GM19023 (cell line): ENCODE data around the gene AUTS2.

Experiments used
- ATAC-seq: cut with Tn5 transposase; IDR thresholded peaks from one replicate; pipeline ENCODE4 v1.9.1; 2021; ENCODE audit warnings: mild to moderate bottlenecking, moderate library complexity; ENCODE audit not compliant: unreplicated experiment

AUTS2 gene

DNA sequence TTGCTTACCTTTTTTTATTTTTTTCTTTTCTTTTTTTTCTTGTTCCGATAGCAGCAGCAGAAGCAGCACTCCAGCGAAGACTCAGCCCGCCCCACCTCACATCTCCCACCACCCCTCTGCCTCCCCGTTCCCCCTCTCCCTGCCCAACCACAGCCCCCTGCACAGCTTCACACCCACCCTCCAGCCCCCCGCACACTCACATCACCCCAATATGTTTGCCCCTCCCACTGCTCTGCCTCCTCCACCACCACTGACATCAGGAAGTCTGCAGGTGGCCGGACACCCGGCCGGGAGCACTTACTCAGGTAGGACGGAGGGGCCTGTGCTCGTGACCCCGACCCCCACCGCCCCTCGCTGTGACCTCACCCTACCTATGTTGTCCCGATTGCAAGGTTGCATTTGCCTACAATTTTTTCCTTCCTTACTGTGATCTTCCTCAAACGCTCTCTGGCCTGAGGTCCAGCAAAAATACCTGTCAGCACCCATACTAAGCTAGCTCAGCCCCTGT lies 1166.5 kb downstream of the AUTS2 start:
- ATAC-seq = no peak

DNA sequence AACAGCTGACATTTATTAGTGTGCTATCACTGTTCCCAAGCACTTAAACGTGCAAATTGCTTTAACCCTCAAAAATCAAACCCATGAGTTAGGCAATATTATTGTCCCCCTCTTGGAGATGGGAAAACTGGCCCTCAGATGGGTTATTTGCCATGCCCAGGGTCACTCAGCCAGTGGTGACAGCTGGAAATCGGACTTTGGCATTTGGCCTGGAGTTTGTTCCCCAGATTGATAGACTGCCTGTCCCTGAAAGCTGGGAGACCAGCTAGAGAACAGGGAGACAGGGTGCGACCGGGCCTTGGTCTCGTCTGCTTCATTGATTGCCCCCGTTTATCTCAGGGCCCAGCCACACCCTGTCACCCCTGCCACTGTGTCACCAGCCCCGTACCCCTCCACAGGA lies 1167.4 kb downstream of the AUTS2 start:
- ATAC-seq = no peak

DNA sequence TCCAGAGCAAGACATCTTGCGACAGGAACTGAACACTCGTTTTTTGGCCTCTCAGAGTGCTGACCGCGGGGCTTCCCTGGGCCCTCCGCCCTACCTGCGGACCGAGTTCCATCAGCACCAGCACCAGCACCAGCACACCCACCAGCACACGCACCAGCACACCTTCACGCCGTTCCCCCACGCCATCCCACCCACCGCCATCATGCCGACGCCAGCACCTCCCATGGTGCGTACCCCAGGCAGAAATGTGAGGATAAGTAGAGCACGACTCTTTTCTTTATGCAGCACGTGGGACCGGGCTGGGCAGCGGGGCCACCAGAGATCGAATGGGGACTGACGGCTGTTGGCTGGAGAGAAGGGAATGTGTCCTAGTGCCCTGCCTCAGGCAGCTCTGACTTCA lies 1167.8 kb downstream of the AUTS2 start:
- ATAC-seq = no peak

DNA sequence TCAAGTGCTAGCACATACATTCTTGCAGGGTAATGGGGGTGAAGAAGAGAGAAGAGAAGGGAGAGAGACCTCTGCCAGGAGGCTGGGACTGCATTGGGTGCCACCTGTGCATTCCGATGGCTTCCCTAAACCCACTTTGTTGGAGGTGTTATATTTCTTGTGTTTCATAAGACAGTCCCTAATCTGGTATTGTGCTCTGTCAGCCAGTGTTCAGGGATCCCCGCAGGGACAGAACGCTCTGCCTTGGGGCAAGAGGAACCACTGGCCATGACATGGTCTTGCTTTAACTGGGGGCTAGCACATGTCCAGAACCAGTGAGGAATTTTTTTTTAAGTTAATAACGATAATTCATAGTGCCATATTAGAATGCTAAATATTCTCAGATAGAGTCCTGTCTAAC lies 1168.4 kb downstream of the AUTS2 start:
- ATAC-seq = no peak

DNA sequence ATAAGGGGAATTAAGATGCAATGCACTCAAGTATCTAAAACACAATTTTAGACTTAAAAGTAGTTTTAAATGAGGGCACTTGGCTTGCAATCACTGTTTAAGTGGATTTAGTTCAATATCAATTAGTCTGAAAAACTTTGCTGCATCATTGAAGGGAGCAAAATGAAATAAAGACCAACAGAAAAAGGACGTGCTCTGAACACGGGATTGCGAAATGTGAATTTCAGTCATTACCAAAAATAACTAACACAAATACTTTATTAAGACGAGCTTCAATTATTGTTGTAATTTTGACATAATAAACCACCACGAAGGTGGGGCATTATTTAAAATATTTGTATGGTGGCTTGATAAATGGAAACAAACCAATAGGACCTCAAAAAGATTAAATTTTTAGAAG lies 1171.9 kb downstream of the AUTS2 start:
- ATAC-seq = no peak

DNA sequence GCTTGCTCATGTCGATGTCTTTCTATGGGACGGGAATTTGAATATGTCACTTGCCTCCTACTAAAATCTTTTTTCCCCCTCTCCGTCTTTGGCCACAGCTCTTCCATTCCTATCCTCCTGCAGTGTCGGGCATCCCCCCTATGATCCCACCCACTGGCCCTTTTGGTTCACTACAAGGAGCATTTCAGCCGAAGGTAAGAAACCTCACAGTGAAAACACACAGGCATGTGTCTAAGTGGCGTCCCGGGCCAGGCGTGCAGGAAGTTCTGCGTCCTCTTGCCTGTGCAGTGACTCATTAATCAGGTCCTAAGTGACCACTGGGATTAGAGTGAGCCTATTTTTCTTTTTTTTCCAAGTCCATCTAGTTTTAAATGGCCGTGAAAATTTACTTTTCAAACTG lies 1173.2 kb downstream of the AUTS2 start:
- no peak for ATAC-seq

DNA sequence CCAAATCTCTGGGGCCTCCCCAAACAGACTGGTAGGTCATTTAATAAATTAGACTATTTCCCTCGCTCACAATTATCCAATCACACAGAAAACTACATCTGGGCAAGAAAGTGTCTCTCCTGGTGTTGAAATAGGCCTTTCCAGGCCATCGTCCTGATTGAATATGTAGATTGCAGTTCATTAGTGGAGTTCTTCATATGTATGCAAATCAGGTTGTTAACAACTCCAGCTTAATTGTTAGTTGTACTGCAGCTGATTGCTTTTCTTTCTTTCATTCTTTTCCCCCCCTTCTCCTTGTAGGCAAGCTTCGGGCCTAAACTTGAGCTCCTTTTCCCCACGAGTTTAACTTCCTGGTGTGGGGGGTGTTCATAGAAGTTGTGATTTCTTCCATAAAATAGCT lies 1174.6 kb downstream of the AUTS2 start:
- ATAC-seq = no peak

DNA sequence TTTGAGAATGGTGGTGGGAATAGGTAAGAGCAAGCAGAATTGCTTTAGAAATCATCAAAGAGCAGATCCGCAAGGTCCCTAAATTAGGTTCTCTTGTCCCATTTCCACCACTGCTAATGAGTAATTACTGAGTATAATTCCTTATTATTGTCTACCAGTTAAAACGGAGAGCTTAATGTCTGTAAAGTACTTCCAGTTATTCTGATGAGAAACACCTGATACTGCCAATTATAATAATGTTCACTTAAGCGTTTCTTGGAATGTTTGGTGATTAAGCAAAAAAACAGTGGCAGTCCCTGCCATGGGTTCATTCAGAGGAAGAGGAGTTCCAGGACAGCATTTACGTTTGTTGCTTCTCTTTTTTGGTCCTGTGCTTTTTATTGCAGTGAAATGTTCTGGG lies 1175.1 kb downstream of the AUTS2 start:
- ATAC-seq = no peak

DNA sequence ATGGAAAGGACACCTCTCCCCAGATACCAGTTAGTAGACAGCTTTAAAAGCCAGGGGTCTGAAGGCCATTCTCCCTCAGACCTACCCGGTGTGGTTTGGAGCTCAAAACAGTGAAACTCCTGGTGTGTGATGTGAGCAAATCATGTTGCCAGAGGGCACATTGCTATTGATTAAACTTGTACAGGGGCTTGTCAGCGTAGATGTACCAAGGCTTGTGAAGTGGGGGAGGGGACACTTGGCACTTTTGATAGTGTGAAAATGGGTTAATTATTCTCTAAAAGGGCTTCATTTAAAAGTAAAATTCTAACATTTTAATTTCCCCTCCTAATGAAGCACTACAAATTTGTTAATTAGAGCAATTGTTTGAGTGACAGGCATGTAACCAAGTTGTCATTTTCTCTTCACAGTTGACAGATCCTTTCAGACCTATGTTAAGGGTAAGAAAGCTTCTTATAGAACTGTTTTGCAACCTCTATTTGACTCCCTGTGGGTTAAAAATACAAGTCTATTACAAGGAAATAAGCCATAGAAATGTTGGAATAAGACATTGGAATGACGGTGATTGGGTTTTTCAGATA lies 1176.8 kb downstream of the AUTS2 start:
- no peak for ATAC-seq

DNA sequence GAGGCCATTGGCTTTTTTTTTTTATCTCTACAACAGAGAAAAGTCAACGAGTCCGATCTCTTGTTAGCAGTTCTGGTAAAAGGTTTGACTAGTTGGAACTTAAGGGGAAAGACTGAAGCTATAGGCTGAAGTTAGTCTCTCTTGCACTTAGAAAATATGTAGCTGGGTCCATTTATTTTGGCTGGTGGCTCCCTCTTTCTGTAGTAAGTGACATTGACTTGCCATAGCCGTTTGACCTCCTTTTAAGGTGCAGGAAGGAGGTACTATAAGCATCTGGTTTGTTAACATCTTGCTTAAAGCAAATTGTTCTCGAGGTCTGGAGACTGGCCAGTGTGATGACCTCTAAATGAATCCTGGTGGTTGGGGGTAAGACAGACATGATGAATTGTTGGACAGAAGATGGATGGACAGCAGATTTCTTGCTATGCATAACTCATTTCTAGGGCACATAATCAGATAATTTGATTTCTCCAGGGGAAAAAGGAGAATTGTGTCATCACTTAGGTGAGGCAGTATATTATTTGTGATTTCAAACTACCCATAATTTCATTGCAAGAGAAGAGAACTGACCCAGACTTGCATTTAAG lies 1177.4 kb downstream of the AUTS2 start:
- no peak for ATAC-seq

DNA sequence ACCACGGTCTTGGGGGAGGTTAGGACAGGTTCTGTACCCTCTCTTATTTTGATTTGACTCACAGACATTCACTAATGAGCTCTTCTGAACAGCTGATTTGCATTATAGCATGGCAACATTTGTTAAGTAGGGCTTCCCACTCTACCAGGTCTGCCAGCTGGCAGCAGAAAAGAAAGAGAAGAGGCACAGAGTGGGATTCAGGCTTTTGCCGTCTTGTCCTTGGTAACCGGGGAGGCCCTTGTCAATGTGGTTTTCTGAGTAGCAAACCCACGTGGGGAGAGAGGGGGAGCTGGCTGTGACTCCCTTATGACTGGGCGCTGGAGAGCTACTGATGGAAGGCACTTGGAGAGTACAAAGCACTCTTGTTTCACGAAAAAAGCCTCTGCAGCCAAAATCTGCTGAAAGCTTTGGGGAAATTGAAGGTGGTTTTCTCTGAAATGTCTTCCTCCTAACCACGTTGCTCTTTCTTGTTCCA lies 1178.4 kb downstream of the AUTS2 start:
- ATAC-seq = peak; percentile 68

DNA sequence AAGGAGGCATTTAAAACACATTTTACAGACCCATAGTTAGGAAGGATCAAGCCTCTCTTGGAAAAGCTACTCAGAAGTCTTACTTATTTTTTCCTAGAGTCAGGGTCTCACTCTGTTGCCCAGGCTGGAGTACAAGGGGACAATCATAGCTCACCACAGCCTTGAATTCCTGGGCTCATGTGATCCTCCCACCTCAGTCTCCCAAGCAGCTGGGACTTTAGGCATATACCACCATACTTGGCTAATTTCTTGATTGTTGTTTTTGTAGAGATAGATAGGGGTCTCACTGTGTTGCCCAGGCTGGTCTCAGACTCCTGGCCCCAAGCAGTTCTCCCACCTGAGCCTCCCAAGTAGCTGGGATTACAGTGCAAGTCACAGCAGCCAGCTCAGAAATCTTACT lies 1179.0 kb downstream of the AUTS2 start:
- no peak for ATAC-seq

DNA sequence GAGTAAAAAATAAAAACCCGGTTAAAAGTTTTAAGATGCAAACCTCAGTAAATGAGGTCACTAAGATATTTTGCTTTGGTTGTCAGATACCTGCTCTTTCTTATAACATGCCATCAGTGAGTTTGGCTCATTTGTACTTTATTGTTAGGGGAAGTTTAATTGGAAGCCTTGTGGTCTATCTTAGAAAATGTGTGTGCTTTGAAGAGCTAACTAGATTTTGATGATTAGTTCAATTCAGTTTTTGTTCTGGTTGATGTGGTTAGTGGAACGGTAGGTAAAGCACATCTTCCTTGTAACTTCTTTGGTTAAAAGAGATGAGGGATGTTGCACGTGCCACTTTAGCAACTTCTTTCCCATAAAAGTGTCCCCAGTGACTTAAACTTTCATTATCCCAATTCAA lies 1180.3 kb downstream of the AUTS2 start:
- ATAC-seq = no peak

DNA sequence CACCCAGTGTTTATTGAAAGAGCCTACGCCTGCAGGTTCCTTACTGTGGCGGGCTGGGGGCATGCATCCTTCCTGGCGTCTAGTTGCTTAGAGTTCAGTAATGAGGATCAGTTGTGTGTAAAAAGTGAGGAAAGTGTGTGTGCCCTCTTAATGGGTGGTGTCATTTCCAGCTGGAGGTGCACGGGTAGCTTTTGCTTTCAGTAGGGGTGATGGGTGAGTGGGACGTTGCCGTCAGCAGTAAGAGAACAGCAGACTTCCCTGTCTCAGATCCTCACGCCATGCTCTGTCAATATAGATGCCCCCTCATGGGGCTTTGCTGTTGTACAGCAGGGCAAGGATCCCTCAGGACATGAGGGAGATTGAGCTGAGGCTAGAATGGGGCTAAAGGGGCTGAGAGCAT lies 1181.0 kb downstream of the AUTS2 start:
- no peak for ATAC-seq

DNA sequence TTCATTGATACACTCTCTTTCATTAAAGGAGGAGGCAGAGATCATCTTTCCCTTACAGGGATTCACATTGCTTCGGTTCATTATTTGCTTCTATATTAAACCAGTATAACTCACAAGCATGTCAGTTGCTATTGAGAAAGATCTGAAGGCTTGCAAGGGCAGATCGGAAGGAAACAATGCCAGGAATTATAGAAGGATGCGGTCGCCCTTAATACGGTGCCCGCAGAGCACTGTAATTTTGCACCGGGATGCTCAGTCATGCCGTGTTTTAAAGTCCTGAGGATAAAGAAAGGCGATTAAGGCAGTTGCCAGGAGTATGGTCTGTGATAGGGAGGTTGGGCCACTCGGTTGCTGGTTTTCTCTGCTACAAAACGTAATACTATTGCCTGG lies 1183.6 kb downstream of the AUTS2 start:
- ATAC-seq = no peak

DNA sequence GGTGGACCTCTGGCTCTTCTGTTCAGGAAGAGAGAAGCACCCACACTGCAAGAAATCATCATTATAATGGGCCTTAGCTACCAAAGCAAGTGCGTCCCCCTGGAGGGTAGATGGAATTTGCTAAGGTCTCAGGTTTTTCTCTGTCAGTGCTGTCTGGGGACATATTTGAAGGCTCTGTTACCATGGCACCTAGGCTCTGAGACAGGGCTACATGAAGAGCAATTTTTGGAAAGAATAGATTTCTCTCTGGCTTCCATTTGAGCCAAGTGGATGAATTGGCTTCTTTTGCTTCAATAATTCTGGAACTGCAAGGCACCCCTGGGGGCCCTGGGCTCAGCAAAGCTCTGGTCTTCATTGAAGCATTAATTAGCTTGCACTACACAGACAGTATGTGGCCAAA lies 1184.5 kb downstream of the AUTS2 start:
- no peak for ATAC-seq

DNA sequence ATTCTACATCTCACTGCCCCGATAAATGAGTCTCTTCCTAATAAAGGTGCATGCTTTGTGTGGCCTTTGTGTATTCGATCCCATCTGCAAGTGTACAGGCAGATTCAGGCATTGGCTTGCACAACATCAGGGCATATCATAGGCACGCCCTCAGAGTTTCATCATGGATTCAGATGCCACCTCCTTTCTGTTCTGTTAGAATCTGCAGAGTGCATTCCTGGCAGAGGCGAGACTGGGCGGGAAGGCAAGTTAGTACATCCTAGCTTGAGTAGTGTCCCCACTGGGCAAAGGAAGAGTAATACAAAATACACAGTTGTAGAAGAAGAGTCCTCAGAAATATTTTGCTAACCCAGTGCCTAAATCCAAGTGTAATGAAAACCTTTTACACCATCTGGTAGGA lies 1187.2 kb downstream of the AUTS2 start:
- ATAC-seq = no peak

DNA sequence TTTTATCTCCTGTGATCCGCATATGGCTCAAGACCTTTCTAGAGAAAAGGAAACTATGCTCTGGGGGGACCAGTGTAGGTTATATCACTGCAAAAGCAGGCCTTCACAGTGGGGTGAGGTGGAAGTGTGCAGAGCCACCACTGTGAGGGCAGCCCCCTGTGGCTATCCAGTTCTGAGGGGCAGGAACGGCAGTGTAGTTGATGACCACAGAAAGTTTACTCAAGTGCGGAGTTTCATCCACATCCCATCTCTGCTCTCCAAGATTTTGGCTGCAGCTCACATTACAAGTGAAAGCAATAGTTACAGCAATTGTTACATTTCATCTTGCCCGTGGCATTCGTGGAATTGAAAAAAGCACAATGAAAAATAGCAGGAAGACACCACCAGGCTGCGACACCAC lies 1187.8 kb downstream of the AUTS2 start:
- ATAC-seq = no peak

DNA sequence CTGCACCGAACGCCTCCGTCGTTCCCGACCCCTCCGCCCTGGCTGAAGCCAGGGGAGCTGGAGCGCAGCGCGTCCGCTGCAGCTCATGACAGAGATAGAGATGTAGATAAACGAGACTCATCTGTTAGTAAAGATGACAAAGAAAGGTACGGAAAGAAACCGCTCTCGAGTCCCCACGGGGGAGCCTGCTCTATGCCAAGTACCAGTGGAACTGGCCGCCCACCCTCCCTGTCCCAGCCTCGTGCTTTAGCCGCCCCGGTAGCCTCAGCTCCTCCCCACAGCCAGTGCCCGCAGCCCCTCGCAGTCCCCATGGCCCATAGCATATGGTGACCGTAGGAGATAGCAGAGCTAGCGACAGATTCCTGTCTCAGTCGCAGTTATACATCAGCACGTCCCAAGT lies 1189.0 kb downstream of the AUTS2 start:
- ATAC-seq = no peak

DNA sequence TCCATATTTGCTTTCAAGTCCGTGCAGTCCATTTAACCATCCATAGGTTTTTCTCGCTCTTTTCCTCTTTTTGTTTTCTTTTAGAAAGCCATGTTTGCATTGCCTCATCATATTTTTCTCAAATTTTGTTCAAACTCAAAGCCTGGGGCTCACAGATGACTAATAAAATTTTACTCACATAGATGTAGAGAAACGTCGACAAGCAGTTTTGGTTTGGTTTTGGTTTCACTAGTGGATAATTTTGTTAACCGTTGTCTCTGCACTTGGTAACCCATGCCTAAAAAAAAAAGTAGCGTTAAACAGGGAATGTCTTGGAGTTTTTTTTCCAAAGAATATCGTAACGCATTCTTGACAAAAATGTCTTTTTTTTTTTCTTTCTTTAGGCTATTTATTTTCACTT lies 1189.5 kb downstream of the AUTS2 start:
- no peak for ATAC-seq

DNA sequence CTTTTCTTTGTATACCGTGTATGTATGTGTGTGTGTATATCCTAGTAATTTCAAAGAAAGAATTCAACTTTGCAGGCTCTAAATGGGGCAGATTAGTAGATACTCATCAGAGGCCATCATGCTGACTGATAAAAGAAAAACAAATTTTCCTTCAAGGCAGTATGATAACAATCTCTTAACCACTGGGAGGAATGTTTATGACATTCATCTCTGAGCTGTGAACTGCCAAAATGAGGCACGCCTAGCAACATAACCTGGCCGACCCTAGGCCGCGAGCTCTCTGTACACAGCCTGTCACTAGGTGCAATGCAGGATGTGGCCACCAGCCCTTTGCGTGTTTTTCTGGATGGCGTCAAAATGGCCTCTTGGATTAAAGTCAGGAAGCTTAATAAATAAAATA lies 1190.0 kb downstream of the AUTS2 start:
- ATAC-seq = no peak

DNA sequence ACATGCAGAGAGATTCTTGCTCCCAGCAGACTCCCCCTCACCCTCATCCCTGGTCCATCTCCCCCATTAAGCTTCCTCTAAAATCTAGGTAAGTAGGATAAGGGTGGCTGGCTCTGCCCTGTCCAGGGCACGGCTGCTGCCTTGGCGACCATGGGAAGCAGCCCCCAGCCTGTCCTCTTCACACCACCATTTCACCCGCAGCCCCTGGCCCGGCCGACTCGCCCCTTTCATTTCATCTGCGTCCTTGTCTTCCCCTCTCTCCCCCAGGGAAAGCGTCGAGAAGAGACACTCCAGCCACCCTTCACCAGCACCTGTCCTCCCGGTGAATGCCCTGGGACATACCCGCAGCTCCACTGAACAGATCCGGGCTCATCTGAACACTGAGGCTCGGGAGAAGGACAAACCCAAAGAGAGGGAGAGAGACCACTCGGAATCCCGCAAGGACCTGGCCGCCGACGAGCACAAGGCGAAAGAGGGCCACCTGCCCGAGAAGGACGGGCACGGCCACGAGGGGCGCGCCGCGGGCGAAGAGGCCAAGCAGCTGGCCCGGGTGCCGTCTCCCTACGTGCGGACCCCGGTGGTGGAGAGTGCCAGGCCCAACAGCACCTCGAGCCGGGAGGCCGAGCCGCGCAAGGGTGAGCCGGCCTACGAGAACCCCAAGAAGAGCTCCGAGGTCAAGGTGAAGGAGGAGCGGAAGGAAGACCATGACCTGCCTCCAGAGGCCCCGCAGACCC lies 1191.4 kb downstream of the AUTS2 start:
- ATAC-seq = no peak
